ENCODE data around the gene CDKAL1.

Gene CDKAL1

DNA sequence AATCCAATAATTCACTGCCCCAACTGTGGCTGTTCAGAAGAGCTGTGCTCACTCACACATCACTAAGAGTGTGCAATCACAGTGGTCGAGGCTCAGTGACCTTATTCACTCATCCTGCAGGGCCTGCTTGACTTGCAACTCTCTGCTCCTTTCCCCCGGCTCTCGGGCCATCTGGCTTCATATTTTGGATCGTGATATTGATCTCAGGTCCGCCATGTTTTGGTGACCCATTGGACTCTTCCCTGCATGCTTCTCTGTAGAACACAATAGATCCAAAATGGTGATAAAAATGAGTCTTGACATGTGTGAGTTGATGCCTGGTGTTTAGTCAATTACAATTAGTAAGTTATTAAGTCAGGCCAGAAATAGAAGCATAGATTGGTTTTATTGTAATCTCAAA lies 745.4 kb downstream of the CDKAL1 start:
- DNase-seq: no peak

DNA sequence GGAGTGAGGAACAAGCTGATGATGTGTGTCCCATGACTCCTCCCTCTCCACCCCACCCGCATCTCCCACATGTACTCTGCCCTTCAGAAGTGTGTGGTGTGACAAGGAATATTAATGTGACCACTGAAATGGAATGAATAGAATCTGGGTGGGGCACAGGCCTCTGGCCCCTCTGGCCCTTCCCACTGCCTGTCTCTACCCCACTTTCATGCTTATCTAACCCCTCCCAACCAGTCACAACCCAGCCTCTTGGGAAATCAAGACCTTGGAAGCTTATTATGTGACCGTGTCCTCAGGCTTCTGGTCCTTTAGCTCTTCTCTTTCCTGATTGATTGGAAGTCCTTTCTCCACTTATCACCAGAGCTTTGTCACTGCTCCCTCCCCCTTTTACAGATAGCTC lies 747.1 kb downstream of the CDKAL1 start:
- DNase-seq: no peak

Measured in NK-92 treated with Interleukin-12 subunit alpha and Interleukin-12 subunit beta, amount 100 ng/mL, for 24 hours (cell line).